Epithelial cell of esophagus (primary cell): ENCODE results near the gene SLC4A8.
A peak's percentile ranks its signal among the peaks of the same experiment; 100 is the strongest.
"Not testable (repeated sequence)": the region's sequence is repeated elsewhere in the genome, so short reads cannot be mapped to it uniquely, and the experiment has no call there.

Experiments
- DNase-seq: peaks from one replicate; pipeline ENCODE4 v3.0.0; 2010; ENCODE audit warnings: low read depth
- H3K4me3 ChIP-seq: 2 replicates; pipeline ENCODE4 v1.5.1; 2011; ENCODE audit warnings: mild to moderate bottlenecking, low read length, control low read depth
- CTCF ChIP-seq: IDR thresholded peaks from 2 replicates; pipeline ENCODE4 v1.5.1; 2011; ENCODE audit warnings: low read depth, mild to moderate bottlenecking, low read length, control low read depth, inconsistent platforms; ENCODE audit not compliant: insufficient read depth; ENCODE audit errors: missing control alignments

The SLC4A8 gene

DNA sequence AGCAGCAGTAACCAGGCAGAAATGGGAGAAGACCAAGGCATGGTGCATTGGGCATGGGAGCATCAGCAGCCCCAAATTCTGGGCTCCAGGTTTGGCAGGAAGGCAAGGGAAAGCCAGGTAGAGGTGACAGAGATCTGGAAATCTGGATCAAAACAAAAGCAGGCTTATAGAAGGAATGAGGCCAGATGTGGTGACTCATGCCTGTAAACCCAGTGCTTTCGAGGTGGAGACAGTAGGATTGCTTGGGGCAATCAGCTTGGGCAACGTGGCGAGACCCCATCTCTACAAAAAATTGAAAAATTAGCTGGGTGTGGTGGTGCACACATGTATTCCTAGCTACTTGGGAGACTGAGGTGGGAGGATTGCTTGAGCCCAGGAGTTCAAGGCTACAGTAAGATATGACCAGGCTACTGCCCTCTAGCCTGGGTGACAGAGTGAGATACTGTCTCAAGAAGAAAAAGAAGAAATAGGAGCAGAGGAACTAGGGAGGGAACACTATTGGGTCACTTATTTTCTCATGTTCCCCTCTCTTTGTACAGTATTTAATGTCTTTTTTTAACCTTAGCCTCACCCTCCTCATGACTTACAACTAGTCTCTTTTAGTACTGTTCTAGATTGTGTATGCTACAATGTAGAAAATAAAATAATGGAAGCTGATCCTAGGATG lies 25.1 kb downstream of the SLC4A8 start:
- peak; percentile 56 for DNase-seq
- no peak for TF ChIP-seq CTCF
- no peak overlapping the region for H3K4me3 ChIP-seq

GRCh38 chr12:51450333-51450732 lies 25.7 kb downstream of the SLC4A8 start:
- H3K4me3 ChIP-seq, result no peak overlapping the region
- TF ChIP-seq CTCF, result no peak
- no peak for DNase-seq

DNA sequence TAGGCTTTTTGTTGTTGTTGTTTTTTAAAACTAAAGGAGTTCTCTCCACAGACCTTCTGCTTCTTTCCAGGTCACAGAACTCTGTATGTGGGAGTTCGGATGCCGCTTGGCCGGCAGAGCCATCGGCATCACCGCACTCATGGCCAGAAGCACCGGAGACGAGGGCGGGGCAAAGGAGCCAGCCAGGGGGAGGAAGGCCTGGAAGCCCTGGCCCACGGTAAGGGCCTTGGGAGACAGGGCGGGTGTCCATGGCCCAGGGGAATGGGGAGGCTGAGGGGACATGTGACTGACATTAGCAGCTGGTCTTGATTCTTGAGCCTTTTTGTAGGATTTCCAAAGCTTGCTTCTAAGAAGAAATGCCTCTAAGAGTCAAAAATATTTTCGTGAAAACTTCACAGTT lies 26.2 kb downstream of the SLC4A8 start:
- no peak overlapping the region for H3K4me3 ChIP-seq
- TF ChIP-seq CTCF, result no peak
- DNase-seq, result no peak

DNA sequence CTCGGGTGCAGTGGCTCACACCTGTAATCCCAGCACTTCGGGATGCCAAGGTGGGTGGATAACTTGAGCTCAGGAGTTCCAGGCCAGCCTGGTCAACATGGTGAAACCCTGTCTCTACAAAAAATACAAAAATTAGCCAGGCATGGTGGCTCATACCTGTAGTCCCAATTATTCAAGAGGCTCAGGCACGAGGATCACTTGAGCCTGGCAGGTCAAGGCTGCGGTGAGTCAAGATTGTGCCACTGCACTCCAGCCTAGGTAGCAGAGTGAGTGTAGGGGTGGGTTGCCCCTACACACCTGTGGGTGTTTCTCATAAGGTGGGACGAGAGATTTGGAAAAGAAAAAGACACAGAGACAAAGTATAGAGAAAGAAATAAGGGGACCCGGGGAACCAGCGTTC lies 29.4 kb downstream of the SLC4A8 start:
- not testable (repeated sequence) for DNase-seq, H3K4me3 ChIP-seq

- not testable (repeated sequence) for H3K4me3 ChIP-seq, DNase-seq
These were observed 30.4 kb downstream of the SLC4A8 start for GRCh38 chr12:51455050-51455449.

DNA sequence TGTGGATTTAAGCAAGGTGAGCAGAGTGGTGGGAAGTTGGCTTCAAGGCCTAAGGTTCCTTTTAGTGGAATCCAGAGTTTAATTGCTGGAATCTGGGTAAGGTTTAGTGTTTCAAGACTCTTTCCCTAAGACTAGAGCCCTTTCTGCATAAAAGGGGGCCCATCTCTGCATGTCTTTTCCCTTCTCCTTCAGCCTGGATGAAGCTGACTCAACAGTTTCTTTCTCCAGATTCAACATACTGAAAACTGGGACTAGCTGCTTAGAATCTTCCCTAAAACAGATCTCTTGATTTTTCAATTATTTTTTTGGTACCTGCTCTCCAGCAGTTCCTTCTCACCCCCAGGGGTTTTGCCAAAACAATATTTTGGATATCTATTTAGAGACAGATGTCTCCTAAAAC lies 34.0 kb downstream of the SLC4A8 start:
- H3K4me3 ChIP-seq, result no peak overlapping the region
- DNase-seq, result no peak
- TF ChIP-seq CTCF, result no peak

GRCh38 chr12:51460519-51460918 lies 35.9 kb downstream of the SLC4A8 start:
- TF ChIP-seq CTCF, result no peak
- DNase-seq, result no peak
- H3K4me3 ChIP-seq, result no peak overlapping the region

DNA sequence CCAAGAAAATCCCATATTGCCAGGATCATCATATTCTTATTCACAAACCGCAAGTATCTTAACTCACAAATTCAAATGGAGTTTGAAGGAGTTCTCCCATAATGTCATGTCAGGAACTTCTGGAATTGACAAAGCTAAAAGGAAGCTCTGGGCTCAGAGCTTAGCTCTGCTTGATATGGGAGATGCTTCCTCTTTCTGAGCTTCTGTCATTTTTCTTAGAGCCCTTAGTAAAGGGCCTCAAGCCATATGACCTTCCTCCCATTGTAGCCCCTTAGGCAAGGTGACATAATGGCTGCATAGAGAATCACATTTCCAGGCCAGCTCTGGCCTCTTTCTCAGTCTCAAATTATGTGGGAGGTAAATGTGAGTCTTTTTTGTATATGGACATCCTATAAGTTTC lies 40.9 kb downstream of the SLC4A8 start:
- DNase-seq, result no peak
- H3K4me3 ChIP-seq, result no peak overlapping the region
- TF ChIP-seq CTCF, result no peak
